ENCODE data around the gene PTPN14.

- TF ChIP-seq CTCF (conservative IDR thresholded peaks at IDR 0.05) (no peak), ZFX (IDR thresholded peaks at IDR 0.05) (no peak)
These were observed 58.1 kb downstream of the PTPN14 start for GRCh38 chr1:214493126-214493796.

Measured in C4-2B (cell line).